ENCODE results near the gene AQP2.
A peak's percentile ranks its signal among the peaks of the same experiment; 100 is the strongest.

The AQP2 gene

GRCh38 chr12:49942512-49942893 is 8.0 kb upstream of the AQP2 start:
- no peak for DNase-seq

- DNase-seq = no peak
These were observed 7.5 kb upstream of the AQP2 start for GRCh38 chr12:49942921-49943624.

GRCh38 chr12:49943625-49943960 is 6.9 kb upstream of the AQP2 start:
- no peak for DNase-seq

- no peak for DNase-seq
These were observed 6.5 kb upstream of the AQP2 start for GRCh38 chr12:49944046-49944445.

GRCh38 chr12:49944718-49945117 is 5.8 kb upstream of the AQP2 start:
- no peak for DNase-seq

GRCh38 chr12:49945394-49946080 is 5.0 kb upstream of the AQP2 start:
- peak; percentile 23 to 35 for DNase-seq

GRCh38 chr12:49946086-49946485 is 4.5 kb upstream of the AQP2 start:
- no peak for DNase-seq

- DNase-seq = no peak
These were observed 4.0 kb upstream of the AQP2 start for GRCh38 chr12:49946497-49946896.

- no peak for DNase-seq
These were observed 2.8 kb upstream of the AQP2 start for GRCh38 chr12:49947593-49948226.

GRCh38 chr12:49948866-49949845 is 1.4 kb upstream of the AQP2 start:
- DNase-seq = no peak

GRCh38 chr12:49949866-49950265 is 671 bp upstream of the AQP2 start:
- no peak for DNase-seq

GRCh38 chr12:49951411-49952240 is 1.1 kb downstream of the AQP2 start:
- DNase-seq = no peak

GRCh38 chr12:49952391-49953055 is 2.0 kb downstream of the AQP2 start:
- DNase-seq = no peak

GRCh38 chr12:49953151-49953550 is 2.6 kb downstream of the AQP2 start:
- DNase-seq = no peak

- DNase-seq = no peak
These were observed 3.7 kb downstream of the AQP2 start for GRCh38 chr12:49953961-49954846.

GRCh38 chr12:49954863-49955830 is 4.6 kb downstream of the AQP2 start:
- no peak for DNase-seq

GRCh38 chr12:49955899-49956662 is 5.5 kb downstream of the AQP2 start:
- DNase-seq = no peak
